ENCODE data around the gene CPEB4.

- TF ChIP-seq EZH2phosphoT487 (conservative IDR thresholded peaks at IDR 0.05; ENCODE audit: low read length) (no peak), CTCF (IDR thresholded peaks at IDR 0.05; ENCODE audit: insufficient read depth, low read length, poor library complexity, severe bottlenecking) (no peak)
Measured at GRCh38 chr5:173845321-173845720, 42.8 kb upstream of the CPEB4 start.

All from SU-DHL-6 (cell line).